Right cardiac atrium (tissue), 5 donors: Measurements from ENCODE around the gene ZNF787. TPM values are rescaled to one million over a fixed set of nuclear protein-coding genes. Genes with fewer than 3 reads are reported as not detected.

Experiments used
- polyA plus RNA-seq: library from polyadenylated mRNA; stranded (reverse); fragments of 200-250 nt; gene quantifications from one replicate; pipeline ENCODE4 v1.2.3, GENCODE V29; 2013
- total RNA-seq, 4 donors: library from RNA; stranded (reverse); fragmentation: NEBNext Ultra II Directional; extraction: Animal tissue kit (Norgen Biotek cat#: 25700); gene quantifications; one replicate each; pipeline ENCODE4 v1.2.1, GENCODE V29; 2021
- donor health status: healthy with polysubstance abuse.
- donor health status: DM: no; HTN: yes; CAD: no.
- donor health status: DM: no; HTN: no; CAD: no.
- donor health status: DM: no; HTN: yes; CAD: no; lungs with severe emphysema.
- donor health status: DM: yes; HTN: yes; CAD: no.

The ZNF787 gene
- total and polyA plus RNA-seq, 5 donors, result 22.0 to 29.2 (median 25.4) TPM

Other genes with a start within 250 kb of the ZNF787 start
- not detected for gene NLRP13, start 189.0 kb downstream of the ZNF787 start, total RNA-seq
- not detected for gene NLRP13, start 189.0 kb downstream of the ZNF787 start, polyA plus RNA-seq
- not detected for gene NLRP8, start 173.5 kb downstream of the ZNF787 start, total RNA-seq
- not detected for gene NLRP8, start 173.5 kb downstream of the ZNF787 start, polyA plus RNA-seq
- gene NLRP5, start 134.5 kb downstream of the ZNF787 start, total RNA-seq, result not detected
- not detected for gene NLRP5, start 134.5 kb downstream of the ZNF787 start, polyA plus RNA-seq
- gene ZNF444, start 20.0 kb upstream of the ZNF787 start, total RNA-seq, result 10 to 100 TPM; 19.3 to 29.3 (median 23.1) TPM
- gene ZNF444, start 20.0 kb upstream of the ZNF787 start, polyA plus RNA-seq, result 20.0 TPM
- not detected for gene GALP, start 54.7 kb upstream of the ZNF787 start, total RNA-seq
- gene GALP, start 54.7 kb upstream of the ZNF787 start, polyA plus RNA-seq, result not detected
- gene ZSCAN5B, start 76.5 kb upstream of the ZNF787 start, total RNA-seq, result not detected
- not detected for gene ZSCAN5B, start 76.5 kb upstream of the ZNF787 start, polyA plus RNA-seq
- not detected for gene ZSCAN5C, start 81.0 kb upstream of the ZNF787 start, total RNA-seq
- not detected for gene ZSCAN5C, start 81.0 kb upstream of the ZNF787 start, polyA plus RNA-seq
- gene EDDM13, start 151.5 kb upstream of the ZNF787 start, total RNA-seq, result not detected
- gene EDDM13, start 151.5 kb upstream of the ZNF787 start, polyA plus RNA-seq, result 0.32 TPM
- gene ZSCAN5A, start 193.5 kb upstream of the ZNF787 start, total RNA-seq, result 10 to 100 TPM; 18.2 to 25.8 (median 21.7) TPM
- 16.5 TPM for gene ZSCAN5A, start 193.5 kb upstream of the ZNF787 start, polyA plus RNA-seq